Stomach (tissue), 4 donors: ENCODE measurements around the gene VAPB.

ENCODE experiments used
- CTCF ChIP-seq, 7 experiments: fragments of 450-650 bp in 4 of 7; fragments of 200-600 bp in 3 of 7; sonication (generic) in 3 of 7; IDR thresholded peaks; one replicate each; pipeline ENCODE4 v1.5.1; 2016 to 2019; ENCODE audit warnings: antibody characterized with exemption in 7 of 7, control low read depth in 2 of 7, mild to moderate bottlenecking in 1 of 7
- POLR2A ChIP-seq, 4 donors: fragments of 450-650 bp; IDR thresholded peaks; one replicate each; pipeline ENCODE4 v1.6.1; 2016; ENCODE audit warnings: antibody characterized with exemption in 4 of 4, control low read depth in 2 of 4, mild to moderate bottlenecking in 1 of 4, moderate library complexity in 1 of 4
- POLR2AphosphoS5 ChIP-seq, 3 donors: sonication (generic); formaldehyde crosslinking; IDR thresholded peaks; one replicate each; pipeline ENCODE4 v1.6.1; 2016; ENCODE audit warnings: antibody characterized with exemption in 3 of 3

DNA sequence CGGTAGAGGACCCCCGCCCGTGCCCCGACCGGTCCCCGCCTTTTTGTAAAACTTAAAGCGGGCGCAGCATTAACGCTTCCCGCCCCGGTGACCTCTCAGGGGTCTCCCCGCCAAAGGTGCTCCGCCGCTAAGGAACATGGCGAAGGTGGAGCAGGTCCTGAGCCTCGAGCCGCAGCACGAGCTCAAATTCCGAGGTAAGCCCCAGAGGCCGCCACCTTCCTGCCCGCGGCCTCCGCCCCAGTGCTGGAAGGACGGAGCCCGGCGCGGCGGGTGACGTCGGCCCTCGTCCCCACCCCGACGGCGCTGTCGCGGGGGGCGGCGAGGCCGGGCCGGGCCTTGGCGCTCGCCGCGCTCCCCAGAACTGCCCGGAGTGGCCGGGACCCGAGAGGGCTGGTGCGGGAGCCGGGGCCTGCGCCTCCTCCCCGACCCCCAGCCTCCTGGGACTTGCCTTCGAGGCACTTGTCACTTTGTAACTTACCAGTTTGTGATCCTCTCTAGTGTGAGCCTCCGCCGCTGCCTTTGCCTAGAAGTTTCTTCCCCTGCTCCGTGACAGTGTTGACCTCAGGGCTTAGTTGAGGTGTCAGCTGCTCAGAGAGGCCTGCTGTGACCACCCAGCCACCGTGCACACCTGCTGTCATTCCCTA is 417 bp downstream of the VAPB start:
- TF ChIP-seq CTCF (IDR thresholded peaks at IDR 0.05) (no peak), POLR2A (IDR thresholded peaks at IDR 0.05) (no peak), POLR2AphosphoS5 (IDR thresholded peaks at IDR 0.05) (no peak)
